OCI-LY1 (cell line): ENCODE measurements around the gene LRRC55.

Experiments used
- H2AFZ ChIP-seq: fragments of 200-600 bp; sonication (generic), shearing (Covaris generic); 2 replicates; pipeline ENCODE4 v1.6.0; 2014; ENCODE audit warnings: antibody characterized with exemption, mild to moderate bottlenecking, low read length
- H3F3A ChIP-seq: fragments of 200-600 bp; sonication (generic), shearing (Covaris generic); 2 replicates; pipeline ENCODE4 v1.6.0; 2014; ENCODE audit warnings: mild to moderate bottlenecking, antibody characterized with exemption, low read length, moderate library complexity; ENCODE audit not compliant: insufficient read depth
- H3K27ac ChIP-seq: fragments of 200-600 bp; sonication (generic); 2 replicates; pipeline ENCODE4 v1.5.1; 2014; ENCODE audit warnings: low read length, mixed run types, mild to moderate bottlenecking, low read depth; ENCODE audit not compliant: poor library complexity, severe bottlenecking
- H3K27me3 ChIP-seq: fragments of 200-600 bp; sonication (generic); 2 replicates; pipeline ENCODE4 v1.6.0; 2014; ENCODE audit warnings: antibody characterized with exemption, mild to moderate bottlenecking, low read length, moderate library complexity; ENCODE audit not compliant: insufficient read depth
- H3K36me3 ChIP-seq: fragments of 200-600 bp; sonication (generic); 2 replicates; pipeline ENCODE4 v1.6.1; 2014; ENCODE audit warnings: mild to moderate bottlenecking, antibody characterized with exemption, low read length, moderate library complexity, mixed read lengths; ENCODE audit not compliant: insufficient read depth
- H3K4me1 ChIP-seq: fragments of 200-600 bp; sonication (generic); 2 replicates; pipeline ENCODE4 v1.5.1; 2014; ENCODE audit warnings: mild to moderate bottlenecking, low read length, moderate library complexity; ENCODE audit not compliant: insufficient read depth, severe bottlenecking
- H3K4me2 ChIP-seq: fragments of 200-600 bp; sonication (generic), shearing (Covaris generic); 2 replicates; pipeline ENCODE4 v1.6.1; 2014; ENCODE audit warnings: low read length
- H3K4me3 ChIP-seq: fragments of 200-600 bp; sonication (generic); 2 replicates; pipeline ENCODE4 v1.5.1; 2014; ENCODE audit warnings: low read length, low read depth, mild to moderate bottlenecking, mixed read lengths; ENCODE audit not compliant: poor library complexity, severe bottlenecking
- H3K79me2 ChIP-seq: fragments of 200-600 bp; shearing (Covaris generic); 2 replicates; pipeline ENCODE4 v1.6.1; 2016; ENCODE audit warnings: mixed run types, low read length, mixed read lengths; ENCODE audit not compliant: insufficient read depth
- H3K9ac ChIP-seq: fragments of 200-600 bp; sonication (generic), shearing (Covaris generic); 2 replicates; pipeline ENCODE4 v1.6.1; 2014; ENCODE audit warnings: mild to moderate bottlenecking, low read length, mixed read lengths
- H3K9me2 ChIP-seq: fragments of 200-600 bp; sonication (generic), shearing (Covaris generic); 2 replicates; pipeline ENCODE4 v1.6.1; 2014; ENCODE audit warnings: low read depth, mild to moderate bottlenecking, low read length, mixed read lengths
- H3K9me3 ChIP-seq: fragments of 200-600 bp; shearing (Covaris generic); 2 replicates; pipeline ENCODE4 v1.6.1; 2014; ENCODE audit warnings: low read length, mixed read lengths
- H4K20me1 ChIP-seq: fragments of 200-600 bp; sonication (generic), shearing (Covaris generic); 2 replicates; pipeline ENCODE4 v1.6.0; 2016; ENCODE audit warnings: mild to moderate bottlenecking, low read length; ENCODE audit not compliant: insufficient read depth
- EZH2 ChIP-seq: fragments of 200-600 bp; sonication (generic), shearing (Covaris generic); IDR thresholded peaks from 2 replicates; pipeline ENCODE4 v1.8.0; 2017; ENCODE audit warnings: borderline replicate concordance, mixed run types, mild to moderate bottlenecking, antibody characterized with exemption, low read length, moderate library complexity, mixed read lengths
- TF ChIP-seq, protein P1 (sequence below): fragments of 200-600 bp; sonication (generic), shearing (Covaris generic); IDR thresholded peaks from 2 replicates; pipeline ENCODE4 v1.5.1; 2017; ENCODE audit warnings: mild to moderate bottlenecking, antibody characterized with exemption, low read length, moderate library complexity, mixed read lengths

LRRC55 gene

DNA sequence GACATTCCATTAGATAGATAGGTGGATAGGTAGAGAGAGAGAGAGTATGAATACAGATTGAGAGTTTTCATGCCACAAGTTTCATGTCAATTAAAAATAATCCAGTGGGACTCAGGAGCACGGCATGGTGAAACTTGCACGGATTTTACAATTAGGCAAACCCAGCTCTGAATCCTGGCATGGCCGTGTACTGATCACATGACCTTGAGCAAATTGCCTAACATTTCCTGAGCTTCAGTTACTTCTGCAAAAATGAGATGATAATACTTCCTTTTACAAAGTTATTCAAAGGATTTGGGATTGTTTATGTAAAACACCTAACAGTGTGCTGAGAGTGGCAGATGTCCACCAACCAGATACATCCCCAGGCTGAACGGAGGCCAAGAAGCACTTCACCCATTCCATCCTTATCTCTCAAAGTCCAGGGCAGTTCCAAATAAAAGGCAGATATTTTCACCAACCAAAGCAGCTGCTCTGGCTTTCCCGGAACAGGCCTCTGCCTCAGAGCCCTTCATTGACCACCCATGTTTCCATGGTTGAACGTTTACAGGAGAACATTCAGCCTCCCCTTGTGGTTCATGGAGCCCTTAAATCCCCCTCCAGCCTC lies 37.4 kb downstream of the LRRC55 start:
- Histone ChIP-seq H3K4me2 (no peak overlapping the region), H3K36me3 (no peaks in the 10 kb centered on the region), H3K27ac (no peak overlapping the region), H3K4me1 (no peaks in the 10 kb centered on the region), H3K27me3 (no peaks in the 10 kb centered on the region), H3K9ac (no peak overlapping the region), H2AFZ (no peak overlapping the region), H3K79me2 (no peaks in the 10 kb centered on the region), H3K9me3 (no peaks in the 10 kb centered on the region), H3K9me2 (no peaks in the 10 kb centered on the region), H4K20me1 (no peaks in the 10 kb centered on the region), H3K4me3 (no peak overlapping the region), H3F3A (no peaks in the 10 kb centered on the region)
- TF ChIP-seq, protein P1, sequence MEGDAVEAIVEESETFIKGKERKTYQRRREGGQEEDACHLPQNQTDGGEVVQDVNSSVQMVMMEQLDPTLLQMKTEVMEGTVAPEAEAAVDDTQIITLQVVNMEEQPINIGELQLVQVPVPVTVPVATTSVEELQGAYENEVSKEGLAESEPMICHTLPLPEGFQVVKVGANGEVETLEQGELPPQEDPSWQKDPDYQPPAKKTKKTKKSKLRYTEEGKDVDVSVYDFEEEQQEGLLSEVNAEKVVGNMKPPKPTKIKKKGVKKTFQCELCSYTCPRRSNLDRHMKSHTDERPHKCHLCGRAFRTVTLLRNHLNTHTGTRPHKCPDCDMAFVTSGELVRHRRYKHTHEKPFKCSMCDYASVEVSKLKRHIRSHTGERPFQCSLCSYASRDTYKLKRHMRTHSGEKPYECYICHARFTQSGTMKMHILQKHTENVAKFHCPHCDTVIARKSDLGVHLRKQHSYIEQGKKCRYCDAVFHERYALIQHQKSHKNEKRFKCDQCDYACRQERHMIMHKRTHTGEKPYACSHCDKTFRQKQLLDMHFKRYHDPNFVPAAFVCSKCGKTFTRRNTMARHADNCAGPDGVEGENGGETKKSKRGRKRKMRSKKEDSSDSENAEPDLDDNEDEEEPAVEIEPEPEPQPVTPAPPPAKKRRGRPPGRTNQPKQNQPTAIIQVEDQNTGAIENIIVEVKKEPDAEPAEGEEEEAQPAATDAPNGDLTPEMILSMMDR, result no peak
- TF ChIP-seq EZH2, result no peak

DNA sequence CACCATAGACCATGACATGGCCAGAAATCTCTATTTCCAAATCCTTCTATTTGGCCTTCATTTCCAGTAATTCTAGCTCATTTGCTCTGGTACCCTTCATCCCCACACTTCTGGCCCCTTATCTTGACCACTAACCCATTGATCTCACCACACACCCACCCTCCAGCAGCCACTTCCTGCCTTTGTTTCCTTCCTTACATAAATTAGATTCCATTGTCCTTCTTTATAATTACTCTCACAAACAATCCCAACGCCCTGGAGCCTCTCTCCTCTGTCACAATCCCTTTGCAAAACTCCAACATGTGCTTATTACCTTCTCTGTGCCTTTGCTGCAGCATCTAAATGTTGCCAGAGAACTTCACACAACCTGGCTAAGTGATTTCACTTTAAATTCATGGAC lies 40.5 kb downstream of the LRRC55 start:
- Histone ChIP-seq H3K36me3 (no peaks in the 10 kb centered on the region), H3K27ac (no peak overlapping the region), H3F3A (no peaks in the 10 kb centered on the region), H3K9me2 (no peaks in the 10 kb centered on the region), H3K4me1 (no peaks in the 10 kb centered on the region), H4K20me1 (no peaks in the 10 kb centered on the region), H3K9ac (no peak overlapping the region), H3K4me2 (no peak overlapping the region), H3K4me3 (no peak overlapping the region), H3K9me3 (no peaks in the 10 kb centered on the region), H3K27me3 (no peaks in the 10 kb centered on the region), H2AFZ (no peak overlapping the region), H3K79me2 (no peaks in the 10 kb centered on the region)
- TF ChIP-seq EZH2, result no peak
- TF ChIP-seq, protein P1, result no peak

DNA sequence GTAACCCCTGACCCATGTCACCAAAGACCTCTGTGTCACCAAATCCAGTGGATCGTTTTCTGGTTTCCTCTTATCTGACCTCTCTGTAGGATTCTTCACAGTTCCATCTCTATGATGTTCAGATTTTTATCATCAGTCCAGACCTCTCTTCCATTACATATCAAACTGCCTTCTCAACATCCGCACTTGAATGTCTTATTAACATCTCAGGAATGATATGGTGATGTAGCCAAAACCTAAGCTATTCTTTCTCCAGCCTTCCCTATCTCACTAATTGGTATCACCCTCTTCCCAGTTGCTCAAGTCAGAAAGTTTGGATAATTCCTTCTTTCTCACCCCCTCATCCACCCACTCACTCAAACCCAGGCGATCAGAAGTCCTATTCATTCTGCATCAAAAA lies 41.8 kb downstream of the LRRC55 start:
- Histone ChIP-seq H3K27me3 (no peaks in the 10 kb centered on the region), H3F3A (no peaks in the 10 kb centered on the region), H4K20me1 (no peaks in the 10 kb centered on the region), H3K9ac (no peak overlapping the region), H3K79me2 (no peaks in the 10 kb centered on the region), H3K36me3 (no peaks in the 10 kb centered on the region), H3K4me1 (no peaks in the 10 kb centered on the region), H2AFZ (no peak overlapping the region), H3K4me3 (no peak overlapping the region), H3K9me2 (no peaks in the 10 kb centered on the region), H3K4me2 (no peak overlapping the region), H3K27ac (no peak overlapping the region), H3K9me3 (no peaks in the 10 kb centered on the region)
- TF ChIP-seq EZH2, result no peak
- TF ChIP-seq, protein P1, result no peak
